Keratinocyte (primary cell): ENCODE measurements around the gene ITSN1. TPM values are rescaled to one million over a fixed set of nuclear protein-coding genes. Genes with fewer than 3 reads are reported as not detected.

ENCODE experiments used
- DNase-seq: peaks from one replicate; pipeline ENCODE4 v3.0.0-alpha.2; 2011; ENCODE audit warnings: low read depth, missing footprints, low spot score
- FAIRE-seq: peaks from 2 replicates; lab custom pipeline; 2011; peaks lifted over from hg19 to GRCh38; lab: Jason Lieb, UNC
- H2AFZ ChIP-seq: 2 replicates; pipeline ENCODE4 v1.6.0; 2012; ENCODE audit warnings: low read length, control low read depth, inconsistent platforms; ENCODE audit not compliant: control insufficient read depth
- H3K27ac ChIP-seq: 2 replicates; pipeline ENCODE4 v1.5.1; 2011; ENCODE audit warnings: low read length; ENCODE audit not compliant: control insufficient read depth, insufficient read depth
- H3K27me3 ChIP-seq: 3 replicates; pipeline ENCODE4 v1.6.0; 2011; ENCODE audit warnings: low read length; ENCODE audit not compliant: control insufficient read depth, insufficient read depth; ENCODE audit errors: extremely low read depth
- H3K36me3 ChIP-seq, 2 experiments: 2 replicates in 1 of 2; 3 replicates in 1 of 2; pipeline ENCODE4 v1.5.1; 2011; ENCODE audit warnings: low read length in 2 of 2, mild to moderate bottlenecking in 1 of 2; ENCODE audit not compliant: control insufficient read depth in 2 of 2, insufficient read depth in 2 of 2; ENCODE audit errors: extremely low read depth in 1 of 2
- H3K4me1 ChIP-seq: 3 replicates; pipeline ENCODE4 v1.5.1; 2011; ENCODE audit warnings: low read length; ENCODE audit not compliant: control insufficient read depth, insufficient read depth; ENCODE audit errors: extremely low read depth
- H3K4me2 ChIP-seq: 3 replicates; pipeline ENCODE4 v1.6.0; 2011; ENCODE audit warnings: low read depth, low read length; ENCODE audit not compliant: control insufficient read depth, insufficient read depth; ENCODE audit errors: extremely low read depth
- H3K4me3 ChIP-seq, 3 experiments: fragments of 200-600 bp in 1 of 3; sonication (generic) in 1 of 3; 2 replicates in 2 of 3; 3 replicates in 1 of 3; pipeline ENCODE4 v1.5.1; 2011 to 2016; ENCODE audit warnings: low read length in 3 of 3, mild to moderate bottlenecking in 3 of 3, control low read depth in 2 of 3, inconsistent platforms in 1 of 3, low read depth in 1 of 3, mixed read lengths in 1 of 3, mixed run types in 1 of 3, moderate library complexity in 1 of 3; ENCODE audit not compliant: control insufficient read depth in 2 of 3, insufficient read depth in 2 of 3; ENCODE audit errors: extremely low read depth in 1 of 3
- H3K79me2 ChIP-seq: 2 replicates; pipeline ENCODE4 v1.6.0; 2012; ENCODE audit warnings: low read length; ENCODE audit not compliant: control insufficient read depth, insufficient read depth
- H3K9ac ChIP-seq: 3 replicates; pipeline ENCODE4 v1.6.0; 2011; ENCODE audit warnings: low read length; ENCODE audit not compliant: control insufficient read depth, insufficient read depth; ENCODE audit errors: extremely low read depth
- H3K9me1 ChIP-seq: 3 replicates; pipeline ENCODE4 v1.6.0; 2011; ENCODE audit warnings: low read length; ENCODE audit not compliant: control insufficient read depth, insufficient read depth; ENCODE audit errors: extremely low read depth
- H3K9me3 ChIP-seq: 2 replicates; pipeline ENCODE4 v1.5.1; 2012; ENCODE audit warnings: low read depth, low read length; ENCODE audit not compliant: control insufficient read depth
- H4K20me1 ChIP-seq: 3 replicates; pipeline ENCODE4 v1.6.0; 2011; ENCODE audit warnings: low read length; ENCODE audit not compliant: control insufficient read depth, insufficient read depth; ENCODE audit errors: extremely low read depth
- CTCF ChIP-seq, 3 experiments: IDR thresholded peaks in 1 of 3; conservative IDR thresholded peaks in 1 of 3; optimal IDR thresholded peaks in 1 of 3; 2 replicates in 2 of 3; 3 replicates in 1 of 3; pipeline versions ENCODE3 to v1.5.1; 2011; ENCODE audit warnings: low read length in 3 of 3, mild to moderate bottlenecking in 3 of 3, moderate library complexity in 2 of 3, control low read depth in 1 of 3, inconsistent platforms in 1 of 3; ENCODE audit not compliant: insufficient read depth in 2 of 3; ENCODE audit errors: extremely low read depth in 1 of 3
- EZH2 ChIP-seq: IDR thresholded peaks from one replicate; pipeline ENCODE4 v1.6.1; 2012; ENCODE audit warnings: inconsistent platforms, mild to moderate bottlenecking, low read length, moderate library complexity
- dilution Hi-C: fragments of 300-500 bp; cut with MboI; formaldehyde crosslinking; loops from one replicate; pipeline ENCODE4 v1.7.0; 2020; ENCODE audit warnings: low sequenced_read_pairs; ENCODE audit not compliant: extremely low pct_ligation_motif_present
- polyA plus RNA-seq, 5 experiments: library from polyadenylated mRNA; depleted of rRNA in 3 of 5; stranded (reverse) in 3 of 5; stranded (forward) in 1 of 5; unstranded in 1 of 5; fragments of >200 nt; gene quantifications; 1 replicate in 1 of 5; 2 replicates in 3 of 5; 3 replicates in 1 of 5; pipeline versions ENCODE4 v1.2.1 to v1.2.3, GENCODE V29; 2011 to 2012; ENCODE audit warnings: missing spikeins in 2 of 5, low read depth in 1 of 5, low replicate concordance in 1 of 5

Gene ITSN1
- polyA plus RNA-seq, 1 donor (not counting 4 experiments of a cell fraction or from before 2014, with no cell fraction given) = 34.3 TPM

- Histone ChIP-seq H3K4me2 (peak overlapping the region; percentile 13), H3K27ac (no peak overlapping the region), H3K9ac (no peak overlapping the region), H3K27me3 (no peaks in the 10 kb centered on the region), H2AFZ (no peak overlapping the region), H3K9me3 (no peaks in the 10 kb centered on the region), H3K9me1 (no peaks in the 10 kb centered on the region), H3K4me3 (no peak overlapping the region), H3K79me2 (no peaks in the 10 kb centered on the region), H4K20me1 (no peaks in the 10 kb centered on the region), H3K4me1 (peaks cover 9% of the 10 kb centered on the region), H3K36me3 (peaks cover 2 to 3% of the 10 kb centered on the region in 2 experiments)
- FAIRE-seq (peak; percentile 36), DNase-seq (no peak)
- TF ChIP-seq CTCF (optimal IDR thresholded peaks at IDR 0.05 in 1 of 3, IDR thresholded peaks at IDR 0.05 in 1 of 3, conservative IDR thresholded peaks at IDR 0.05 in 1 of 3; ENCODE audit: extremely low read depth in 1 of 3, insufficient read depth in 2 of 3, low read length in 3 of 3) (no peak), EZH2 (no peak)
- dilution Hi-C loops = no loop called here
Measured at GRCh38 chr21:33754481-33754880, 112.2 kb downstream of the ITSN1 start.

- Histone ChIP-seq H3K36me3 (peaks cover 0 to 3% of the 10 kb centered on the region in 2 experiments), H3K9ac (no peak overlapping the region), H4K20me1 (no peaks in the 10 kb centered on the region), H3K4me3 (no peak overlapping the region), H2AFZ (no peak overlapping the region), H3K9me1 (no peaks in the 10 kb centered on the region), H3K9me3 (no peaks in the 10 kb centered on the region), H3K79me2 (no peaks in the 10 kb centered on the region), H3K4me1 (peaks cover 9% of the 10 kb centered on the region), H3K27ac (no peak overlapping the region), H3K4me2 (no peak overlapping the region), H3K27me3 (no peaks in the 10 kb centered on the region)
- TF ChIP-seq EZH2 = no peak
- no peak for TF ChIP-seq CTCF (optimal IDR thresholded peaks at IDR 0.05 in 1 of 3, IDR thresholded peaks at IDR 0.05 in 1 of 3, conservative IDR thresholded peaks at IDR 0.05 in 1 of 3; ENCODE audit: extremely low read depth in 1 of 3, insufficient read depth in 2 of 3, low read length in 3 of 3)
- dilution Hi-C loops = no loop called here
- no peak for DNase-seq
- no peak for FAIRE-seq
Measured at GRCh38 chr21:33755354-33755753, 113.1 kb downstream of the ITSN1 start.
